GM18499 (cell line): ENCODE data around the gene CDH4.

Experiments
- ATAC-seq: cut with Tn5 transposase; IDR thresholded peaks from one replicate; pipeline ENCODE4 v1.9.1; 2021; ENCODE audit warnings: moderate number of reproducible peaks; ENCODE audit not compliant: insufficient read depth, unreplicated experiment

The CDH4 gene

DNA sequence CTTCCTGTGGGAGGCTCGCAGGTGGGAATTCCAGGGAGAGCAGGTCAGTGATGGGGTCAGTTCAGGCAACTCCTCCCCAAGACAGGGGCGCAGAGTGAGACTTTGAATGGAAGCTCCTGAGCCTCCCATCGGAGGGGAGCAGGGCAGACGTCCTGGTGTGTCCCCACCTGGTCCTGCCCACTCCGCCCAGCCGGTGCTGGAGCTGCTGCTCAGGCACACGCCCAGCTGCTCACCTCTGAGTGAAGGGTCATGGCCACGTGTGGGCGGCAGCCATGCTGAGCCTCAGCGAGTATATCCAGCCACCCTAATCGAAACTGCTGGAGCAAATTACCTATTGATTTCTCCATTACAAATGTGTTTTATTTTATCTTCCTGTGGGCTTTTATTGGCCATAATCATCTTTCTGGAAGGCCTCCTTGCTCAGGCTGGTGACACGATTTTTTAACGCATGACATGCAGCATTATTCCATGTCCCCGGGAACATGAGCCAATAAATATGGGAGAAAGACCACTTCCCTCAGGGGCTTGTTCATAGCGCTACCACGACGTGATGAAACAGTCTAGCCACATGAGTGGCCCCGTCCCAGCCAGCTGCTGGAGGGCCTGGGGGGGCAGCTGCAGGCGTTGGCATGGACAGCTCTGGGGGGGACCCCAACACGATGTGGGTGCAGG is 665.5 kb downstream of the CDH4 start:
- no peak for ATAC-seq

DNA sequence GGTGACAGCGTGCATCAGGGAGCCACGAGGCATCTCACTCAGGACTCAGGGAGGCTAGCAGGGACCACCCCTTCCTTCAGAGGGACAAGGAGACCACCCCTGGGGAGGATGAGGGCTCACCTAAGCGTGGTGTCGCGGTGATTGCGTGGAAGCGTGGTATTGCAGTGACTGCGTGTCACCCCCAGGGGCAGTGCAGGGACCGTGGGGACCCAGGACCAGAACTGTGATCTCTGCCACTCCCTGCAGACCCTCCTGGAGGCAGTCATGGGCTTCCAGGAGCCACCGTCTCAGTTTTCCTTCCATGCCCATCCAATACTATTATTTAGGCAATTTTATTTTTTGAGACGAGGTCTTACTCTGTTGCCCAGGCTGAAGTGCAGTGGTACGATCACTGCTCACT is 666.5 kb downstream of the CDH4 start:
- ATAC-seq, result no peak

- ATAC-seq, result no peak
Measured at GRCh38 chr20:61919239-61919638, 667.2 kb downstream of the CDH4 start.

GRCh38 chr20:61919675-61920365 is 667.8 kb downstream of the CDH4 start:
- no peak for ATAC-seq

GRCh38 chr20:61922411-61922810 is 670.4 kb downstream of the CDH4 start:
- ATAC-seq, result no peak

- no peak for ATAC-seq
Measured at GRCh38 chr20:61922936-61923335, 670.9 kb downstream of the CDH4 start.

GRCh38 chr20:61923371-61924166 is 671.5 kb downstream of the CDH4 start:
- no peak for ATAC-seq

DNA sequence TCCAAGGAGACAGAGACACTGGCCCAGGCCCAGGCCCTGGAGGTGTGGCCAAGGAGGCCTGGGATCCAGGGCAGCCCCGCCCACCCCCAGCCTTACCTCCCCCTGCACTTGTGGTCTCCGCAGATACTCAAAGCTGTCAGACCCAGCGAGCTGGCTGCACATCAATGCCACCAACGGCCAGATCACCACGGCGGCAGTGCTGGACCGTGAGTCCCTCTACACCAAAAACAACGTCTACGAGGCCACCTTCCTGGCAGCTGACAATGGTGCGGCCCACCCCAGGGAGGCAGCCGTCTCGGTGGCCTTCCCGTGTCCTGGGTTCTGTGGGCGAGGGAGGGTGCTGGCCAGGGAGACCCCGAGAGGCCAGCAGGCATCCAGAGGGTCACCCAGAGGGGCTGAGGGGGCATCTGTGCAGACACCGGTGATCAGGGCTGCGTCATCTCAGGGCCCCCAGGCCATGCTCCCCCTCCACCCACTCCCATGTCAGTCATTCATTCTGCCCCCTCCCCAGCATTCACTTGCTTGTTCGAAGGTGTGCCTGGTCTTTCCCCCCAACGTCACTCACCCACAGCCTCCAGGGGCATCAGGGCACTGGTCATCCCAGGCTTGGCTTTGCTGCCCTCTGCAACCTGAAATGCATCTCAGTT is 672.3 kb downstream of the CDH4 start:
- no peak for ATAC-seq

GRCh38 chr20:61924858-61925554 is 672.9 kb downstream of the CDH4 start:
- ATAC-seq, result no peak

GRCh38 chr20:61925555-61926252 is 673.6 kb downstream of the CDH4 start:
- no peak for ATAC-seq

GRCh38 chr20:61926253-61926613 is 674.2 kb downstream of the CDH4 start:
- no peak for ATAC-seq

- ATAC-seq, result no peak
Measured at GRCh38 chr20:61926796-61927192, 674.7 kb downstream of the CDH4 start.

DNA sequence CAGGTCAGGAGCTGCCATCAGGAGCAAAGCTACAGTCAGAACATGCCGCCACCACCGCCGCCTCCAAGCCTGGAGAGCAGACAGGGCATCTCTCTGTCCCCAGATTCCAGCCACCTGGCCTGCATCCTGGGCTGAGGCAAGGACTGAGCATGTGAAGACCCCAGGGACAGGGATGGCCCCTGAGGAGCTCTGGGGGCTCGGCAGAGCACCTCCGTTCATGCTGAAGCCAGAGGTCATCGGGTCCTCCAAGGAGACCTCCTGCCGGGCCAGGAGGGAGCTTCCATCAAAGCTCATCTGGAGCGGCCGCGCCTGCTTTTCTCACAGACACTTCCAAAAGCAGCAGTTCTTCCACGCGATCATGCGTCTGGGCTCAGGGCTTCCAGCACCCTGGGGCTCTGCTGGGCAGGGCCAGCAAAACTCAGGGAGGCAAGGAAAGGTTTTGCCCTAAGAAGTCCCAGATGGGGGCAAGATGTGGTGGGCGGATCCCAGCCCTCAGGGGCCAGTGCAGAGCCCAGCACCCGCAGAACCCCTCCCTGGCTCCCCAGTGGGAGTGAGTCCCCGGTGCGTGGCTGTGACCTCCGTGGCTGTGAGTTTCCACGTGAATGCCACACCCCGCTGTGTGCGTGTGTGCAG is 675.2 kb downstream of the CDH4 start:
- no peak for ATAC-seq

GRCh38 chr20:61927826-61928541 is 675.9 kb downstream of the CDH4 start:
- ATAC-seq, result no peak

GRCh38 chr20:61929561-61929960 is 677.5 kb downstream of the CDH4 start:
- ATAC-seq, result no peak

GRCh38 chr20:61929971-61930666 is 678.1 kb downstream of the CDH4 start:
- ATAC-seq, result no peak

GRCh38 chr20:61930776-61931475 is 678.9 kb downstream of the CDH4 start:
- no peak for ATAC-seq
